Activated CD4-positive, alpha-beta T cell treated with anti-CD3 and anti-CD28 coated beads, Interleukin-2, amount 50 U/mL, for 48 hours (primary cell): ENCODE results near the gene ACVRL1.

Source experiments
- DNase-seq, 2 experiments: peaks; one replicate each; pipeline ENCODE4 v3.0.0-alpha.2; 2020

ACVRL1 gene

GRCh38 chr12:51971679-51972421 is 64.5 kb downstream of the ACVRL1 start:
- no peak for DNase-seq

GRCh38 chr12:51972422-51972812 is 65.1 kb downstream of the ACVRL1 start:
- DNase-seq, result no peak

- DNase-seq, result peak; percentile 68 to 79
These were observed 65.6 kb downstream of the ACVRL1 start for GRCh38 chr12:51972849-51973273.
